NCI-H524 (cell line): ENCODE data around the gene RDX.
"Not testable (repeated sequence)": the region's sequence is repeated elsewhere in the genome, so short reads cannot be mapped to it uniquely, and the experiment has no call there.

Experiments used
- DNase-seq, 2 experiments: peaks; one replicate each; lab custom pipeline; 2025; lab: John Stamatoyannopoulos, UW

The RDX gene

GRCh38 chr11:110296226-110297075 lies at the start of gene RDX:
Gene RDX, minus strand, starts transcription at chr11:110296614. Its CDS starts 16,922 bp downstream, at chr11:110279692.
- peak; percentile 77 to 81 for DNase-seq

- no peak for DNase-seq
These were observed 49.3 kb upstream of the RDX start for GRCh38 chr11:110345743-110346142.

- no peak for DNase-seq
These were observed 44.0 kb upstream of the RDX start for GRCh38 chr11:110340436-110340835.

GRCh38 chr11:110339456-110340250 lies 43.2 kb upstream of the RDX start:
- DNase-seq: no peak

GRCh38 chr11:110338684-110339083 lies 42.3 kb upstream of the RDX start:
- DNase-seq: no peak

GRCh38 chr11:110337570-110338193 lies 41.3 kb upstream of the RDX start:
- no peak for DNase-seq

GRCh38 chr11:110336054-110336453 lies 39.6 kb upstream of the RDX start:
- no peak for DNase-seq

GRCh38 chr11:110335358-110335757 lies 38.9 kb upstream of the RDX start:
- no peak for DNase-seq

GRCh38 chr11:110331626-110332025 lies 35.2 kb upstream of the RDX start:
- no peak for DNase-seq

- DNase-seq: no peak
These were observed 33.0 kb upstream of the RDX start for GRCh38 chr11:110329445-110329844.

- no peak for DNase-seq
These were observed 31.1 kb upstream of the RDX start for GRCh38 chr11:110327508-110327907.

- no peak for DNase-seq
These were observed 27.4 kb upstream of the RDX start for GRCh38 chr11:110323786-110324185.

- DNase-seq: no peak
These were observed 23.1 kb upstream of the RDX start for GRCh38 chr11:110319501-110319900.

- DNase-seq: no peak
These were observed 22.4 kb upstream of the RDX start for GRCh38 chr11:110318638-110319404.

GRCh38 chr11:110317516-110317932 lies 21.1 kb upstream of the RDX start:
- DNase-seq: peak in 1 of 2 experiments; percentile 24

- peak in 1 of 2 experiments; percentile 20 for DNase-seq
These were observed 18.1 kb upstream of the RDX start for GRCh38 chr11:110314366-110315095.

GRCh38 chr11:110312670-110313069 lies 16.3 kb upstream of the RDX start:
- no peak for DNase-seq

GRCh38 chr11:110311783-110312579 lies 15.6 kb upstream of the RDX start:
- DNase-seq: no peak

GRCh38 chr11:110308071-110308470 lies 11.7 kb upstream of the RDX start:
- no peak for DNase-seq

GRCh38 chr11:110306019-110306388 lies 9.6 kb upstream of the RDX start:
- DNase-seq: not testable (repeated sequence)
